Karpas-422 (cell line): Measurements from ENCODE around the gene PRTFDC1. TPM values are rescaled to one million over a fixed set of nuclear protein-coding genes. Genes with fewer than 3 reads are reported as not detected.

Experiments
- DNase-seq: peaks from one replicate; pipeline ENCODE4 v3.0.0-alpha.2; 2015
- H2AFZ ChIP-seq: fragments of 200-600 bp; sonication (generic); 2 replicates; pipeline ENCODE4 v1.6.1; 2014; ENCODE audit warnings: antibody characterized with exemption, low read length, mixed read lengths
- H3K27ac ChIP-seq: fragments of 200-600 bp; sonication (generic); 2 replicates; pipeline ENCODE4 v1.5.1; 2014; ENCODE audit warnings: mild to moderate bottlenecking, low read length, moderate library complexity
- H3K27me3 ChIP-seq: fragments of 200-600 bp; sonication (generic); 2 replicates; pipeline ENCODE4 v1.6.1; 2014; ENCODE audit warnings: low read length, mixed read lengths
- H3K36me3 ChIP-seq: fragments of 200-600 bp; sonication (generic); 2 replicates; pipeline ENCODE4 v1.6.1; 2014; ENCODE audit warnings: low read length, mixed read lengths; ENCODE audit not compliant: insufficient read depth
- H3K4me1 ChIP-seq: fragments of 200-600 bp; sonication (generic); 2 replicates; pipeline ENCODE4 v1.6.1; 2014; ENCODE audit warnings: mild to moderate bottlenecking, low read length, mixed read lengths
- H3K4me2 ChIP-seq: fragments of 200-600 bp; sonication (generic); 2 replicates; pipeline ENCODE4 v1.6.1; 2014; ENCODE audit warnings: low read length, low read depth, mild to moderate bottlenecking; ENCODE audit not compliant: poor library complexity, severe bottlenecking
- H3K4me3 ChIP-seq: fragments of 200-600 bp; sonication (generic); 2 replicates; pipeline ENCODE4 v1.5.1; 2014; ENCODE audit warnings: mild to moderate bottlenecking, antibody characterized with exemption, low read length, mixed read lengths
- H3K79me2 ChIP-seq: fragments of 200-600 bp; sonication (generic); 2 replicates; pipeline ENCODE4 v1.6.1; 2014; ENCODE audit warnings: mild to moderate bottlenecking, low read length, mixed read lengths
- H3K9ac ChIP-seq: fragments of 200-600 bp; sonication (generic); 2 replicates; pipeline ENCODE4 v1.6.0; 2014; ENCODE audit warnings: low read length
- H3K9me2 ChIP-seq: fragments of 200-600 bp; sonication (generic), shearing (Covaris generic); replicated peaks from 2 replicates; pipeline ENCODE4 v1.6.0; 2014; ENCODE audit warnings: mild to moderate bottlenecking, low read length, moderate library complexity; ENCODE audit not compliant: insufficient read depth
- H3K9me3 ChIP-seq: fragments of 300-700, 200-600 bp; sonication (generic); 2 replicates; pipeline ENCODE4 v1.6.1; 2014; ENCODE audit warnings: low read length, mixed read lengths
- H4K20me1 ChIP-seq: fragments of 200-600 bp; sonication (generic); 2 replicates; pipeline ENCODE4 v1.6.1; 2014; ENCODE audit warnings: mild to moderate bottlenecking, antibody characterized with exemption, low read length, low read depth; ENCODE audit not compliant: insufficient read depth
- total RNA-seq: library from RNA; depleted of rRNA; stranded (reverse); fragments of >200 nt; shearing (Covaris generic); gene quantifications from 2 replicates; pipeline ENCODE4 v1.2.3, GENCODE V29; 2014; ENCODE audit warnings: low replicate concordance

PRTFDC1 gene
- total RNA-seq, 1 experiment from 2014 or later, result not detected

DNA sequence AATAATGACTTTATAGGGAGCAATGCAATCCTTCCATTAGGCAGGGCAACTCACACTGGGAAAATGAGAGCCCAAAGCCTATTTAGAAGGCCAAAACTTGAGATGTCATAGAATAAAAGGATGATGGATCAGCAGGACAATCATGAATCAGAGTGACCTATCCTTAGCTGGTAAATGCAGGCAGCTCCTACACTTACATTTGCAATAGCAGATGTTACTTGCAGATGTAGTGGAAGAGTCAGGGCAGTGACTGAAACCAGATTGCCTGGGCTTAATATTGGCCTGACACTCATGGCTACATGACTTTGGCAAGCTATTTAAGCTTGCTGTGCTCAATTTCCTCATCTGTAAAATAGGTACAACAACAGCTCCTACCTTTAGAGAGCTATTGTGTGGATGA, 98.7 kb downstream of the PRTFDC1 start:
- no peak for DNase-seq
- no peaks in the 10 kb centered on the region for H3K27me3 ChIP-seq
- H3K9ac ChIP-seq, result no peak overlapping the region
- H3K9me3 ChIP-seq, result peaks cover 12% of the 10 kb centered on the region
- no peaks in the 10 kb centered on the region for H3K9me2 ChIP-seq
- no peak overlapping the region for H3K4me3 ChIP-seq
- no peaks in the 10 kb centered on the region for H3K4me1 ChIP-seq
- no peaks in the 10 kb centered on the region for H3K79me2 ChIP-seq
- H3K4me2 ChIP-seq, result no peak overlapping the region
- H3K27ac ChIP-seq, result no peak overlapping the region
- no peaks in the 10 kb centered on the region for H4K20me1 ChIP-seq
- H3K36me3 ChIP-seq, result no peaks in the 10 kb centered on the region
- no peak overlapping the region for H2AFZ ChIP-seq

- H3K4me1 ChIP-seq, result no peaks in the 10 kb centered on the region
- no peak overlapping the region for H3K9ac ChIP-seq
- H3K9me2 ChIP-seq, result no peaks in the 10 kb centered on the region
- no peaks in the 10 kb centered on the region for H3K79me2 ChIP-seq
- no peak for DNase-seq
- H3K27ac ChIP-seq, result no peak overlapping the region
- no peak overlapping the region for H2AFZ ChIP-seq
- H3K4me3 ChIP-seq, result no peak overlapping the region
- H4K20me1 ChIP-seq, result no peaks in the 10 kb centered on the region
- no peaks in the 10 kb centered on the region for H3K27me3 ChIP-seq
- H3K36me3 ChIP-seq, result no peaks in the 10 kb centered on the region
- no peak overlapping the region for H3K4me2 ChIP-seq
- H3K9me3 ChIP-seq, result peaks cover 12% of the 10 kb centered on the region
Observed at GRCh38 chr10:24851629-24852028, 100.8 kb downstream of the PRTFDC1 start.

DNA sequence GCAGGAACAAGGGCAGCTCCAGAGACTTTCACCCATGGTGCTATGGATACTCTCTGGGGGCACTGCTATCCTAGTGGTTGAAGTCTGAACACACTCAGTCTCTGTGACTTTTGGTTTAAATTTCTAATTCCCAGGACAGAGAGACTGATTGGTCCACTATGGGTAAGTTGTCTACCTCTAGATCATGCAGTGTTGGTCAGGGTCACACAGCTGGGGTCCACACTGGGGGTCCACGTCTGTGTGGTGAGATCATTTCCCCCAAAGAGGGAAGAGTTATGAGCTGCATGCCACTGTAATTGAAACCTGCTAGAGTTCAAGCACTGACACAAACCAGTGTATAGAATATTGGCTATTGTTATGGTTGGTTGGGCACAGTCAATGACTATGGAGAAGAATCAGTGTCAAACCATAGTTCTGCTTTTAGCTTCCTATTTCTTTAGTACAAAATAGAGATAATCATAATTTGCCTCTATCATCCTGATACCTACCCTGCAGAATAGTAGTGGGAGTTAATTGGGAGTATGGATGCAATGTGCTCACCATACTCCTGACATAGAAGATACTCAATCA, 101.6 kb downstream of the PRTFDC1 start:
- Histone ChIP-seq H3K9me3 (peaks cover 12% of the 10 kb centered on the region), H3K27me3 (no peaks in the 10 kb centered on the region), H3K4me1 (no peaks in the 10 kb centered on the region), H3K27ac (no peak overlapping the region), H3K4me3 (no peak overlapping the region), H4K20me1 (no peaks in the 10 kb centered on the region), H3K79me2 (no peaks in the 10 kb centered on the region), H2AFZ (no peak overlapping the region), H3K9ac (no peak overlapping the region), H3K4me2 (no peak overlapping the region), H3K9me2 (no peaks in the 10 kb centered on the region), H3K36me3 (no peaks in the 10 kb centered on the region)
- no peak for DNase-seq

GRCh38 chr10:24849501-24850299, 102.7 kb downstream of the PRTFDC1 start:
- Histone ChIP-seq H3K79me2 (no peaks in the 10 kb centered on the region), H3K9me3 (peaks cover 12% of the 10 kb centered on the region), H3K27ac (no peak overlapping the region), H3K36me3 (no peaks in the 10 kb centered on the region), H3K27me3 (no peaks in the 10 kb centered on the region), H4K20me1 (no peaks in the 10 kb centered on the region), H3K9ac (no peak overlapping the region), H3K4me1 (no peaks in the 10 kb centered on the region), H3K9me2 (no peaks in the 10 kb centered on the region), H3K4me2 (no peak overlapping the region), H2AFZ (no peak overlapping the region), H3K4me3 (no peak overlapping the region)
- DNase-seq, result no peak

DNA sequence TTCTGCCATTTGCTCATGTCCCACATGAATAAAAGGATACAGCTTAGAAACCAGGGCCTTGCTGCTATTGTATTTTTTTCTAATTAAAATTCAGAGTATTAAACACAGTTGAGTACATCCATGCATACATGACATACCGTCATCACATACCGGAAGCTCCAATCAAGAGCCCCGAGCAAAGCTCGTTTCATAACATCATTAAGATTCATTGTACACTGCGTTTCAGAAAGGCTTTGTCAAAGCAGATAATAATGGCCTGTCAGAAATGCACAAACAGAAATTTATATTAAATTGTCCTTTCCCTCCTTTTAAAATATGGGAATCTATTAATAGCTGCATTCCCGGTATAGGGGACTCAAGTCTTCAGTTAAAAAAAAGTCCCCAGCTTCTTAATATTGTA, 103.4 kb downstream of the PRTFDC1 start:
- H3K4me1 ChIP-seq, result no peaks in the 10 kb centered on the region
- H4K20me1 ChIP-seq, result no peaks in the 10 kb centered on the region
- H3K9me2 ChIP-seq, result no peaks in the 10 kb centered on the region
- H3K9ac ChIP-seq, result no peak overlapping the region
- H3K4me3 ChIP-seq, result no peak overlapping the region
- H3K4me2 ChIP-seq, result no peak overlapping the region
- no peaks in the 10 kb centered on the region for H3K36me3 ChIP-seq
- peaks cover 12% of the 10 kb centered on the region for H3K9me3 ChIP-seq
- DNase-seq, result no peak
- H3K27me3 ChIP-seq, result no peaks in the 10 kb centered on the region
- no peaks in the 10 kb centered on the region for H3K79me2 ChIP-seq
- H3K27ac ChIP-seq, result no peak overlapping the region
- no peak overlapping the region for H2AFZ ChIP-seq

DNA sequence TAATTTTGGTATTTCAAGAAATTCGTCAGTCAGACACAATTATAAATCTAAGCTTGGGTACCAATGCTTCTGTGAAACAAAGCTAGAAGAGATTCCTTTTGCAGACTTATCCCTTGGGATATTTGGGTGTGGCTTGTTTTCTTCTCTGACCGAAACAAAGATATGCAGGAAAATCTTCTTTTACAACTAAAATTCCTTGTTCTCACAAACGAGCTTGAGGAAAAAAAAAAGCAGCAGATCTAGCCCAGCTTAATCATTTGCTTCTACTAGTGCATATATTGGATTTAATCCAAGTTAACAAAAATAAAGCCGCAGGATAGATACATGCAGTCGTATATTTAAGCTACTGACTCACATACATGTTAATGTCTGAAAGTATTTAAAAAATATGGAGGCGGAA, 104.2 kb downstream of the PRTFDC1 start:
- H2AFZ ChIP-seq, result no peak overlapping the region
- no peak overlapping the region for H3K27ac ChIP-seq
- H3K36me3 ChIP-seq, result no peaks in the 10 kb centered on the region

GRCh38 chr10:24847112-24848070, 105.0 kb downstream of the PRTFDC1 start:
- no peak for DNase-seq
- Histone ChIP-seq H2AFZ (no peak overlapping the region), H3K27me3 (no peaks in the 10 kb centered on the region), H3K36me3 (no peaks in the 10 kb centered on the region), H3K9me2 (no peaks in the 10 kb centered on the region), H3K9me3 (peaks cover 15% of the 10 kb centered on the region), H3K4me2 (no peak overlapping the region), H3K27ac (no peak overlapping the region), H4K20me1 (no peaks in the 10 kb centered on the region), H3K79me2 (no peaks in the 10 kb centered on the region), H3K4me1 (no peaks in the 10 kb centered on the region), H3K9ac (no peak overlapping the region), H3K4me3 (no peak overlapping the region)

More for the DNA sequence above, 104.2 kb downstream of the PRTFDC1 start:
- no peaks in the 10 kb centered on the region for H3K9me2 ChIP-seq
- H3K4me2 ChIP-seq, result no peak overlapping the region
- H3K9me3 ChIP-seq, result peaks cover 12% of the 10 kb centered on the region
- H3K9ac ChIP-seq, result no peak overlapping the region
- no peaks in the 10 kb centered on the region for H4K20me1 ChIP-seq
- no peaks in the 10 kb centered on the region for H3K79me2 ChIP-seq
- DNase-seq, result no peak
- H3K4me3 ChIP-seq, result no peak overlapping the region
- no peaks in the 10 kb centered on the region for H3K4me1 ChIP-seq
- H3K27me3 ChIP-seq, result no peaks in the 10 kb centered on the region

DNA sequence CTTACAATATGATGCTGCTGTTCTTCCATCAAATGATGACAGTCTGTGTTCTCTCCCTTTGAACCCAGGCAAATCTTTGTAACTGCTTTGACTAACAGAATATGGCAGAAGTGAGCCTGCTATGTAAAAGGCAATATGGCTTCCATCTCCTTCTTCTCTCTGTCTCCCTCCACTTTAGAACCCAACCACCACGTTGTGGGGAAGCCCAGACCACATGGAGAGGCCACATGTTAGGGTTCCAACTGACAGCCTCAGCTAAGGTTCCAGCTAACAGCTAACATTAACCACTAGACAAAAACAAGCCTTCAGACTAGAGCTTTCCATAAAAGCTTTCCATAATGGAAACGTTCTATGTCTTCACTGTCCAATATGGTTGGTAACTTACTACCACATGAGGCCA, 107.7 kb downstream of the PRTFDC1 start:
- Histone ChIP-seq H3K4me2 (no peak overlapping the region), H4K20me1 (no peaks in the 10 kb centered on the region), H3K36me3 (no peaks in the 10 kb centered on the region), H3K4me1 (no peaks in the 10 kb centered on the region), H3K9me2 (no peaks in the 10 kb centered on the region), H2AFZ (no peak overlapping the region), H3K9me3 (peaks cover 19% of the 10 kb centered on the region), H3K4me3 (no peak overlapping the region), H3K27ac (no peak overlapping the region), H3K27me3 (no peaks in the 10 kb centered on the region), H3K79me2 (no peaks in the 10 kb centered on the region), H3K9ac (no peak overlapping the region)
- DNase-seq, result no peak
